GM19025 (cell line): Measurements from ENCODE around the gene DENND5B.
"Not testable (repeated sequence)": the region's sequence is repeated elsewhere in the genome, so short reads cannot be mapped to it uniquely, and the experiment has no call there.

Experiments used
- ATAC-seq: cut with Tn5 transposase; IDR thresholded peaks from one replicate; pipeline ENCODE4 v1.9.1; 2021; ENCODE audit warnings: mild to moderate bottlenecking, low read depth, moderate library complexity; ENCODE audit not compliant: unreplicated experiment

The DENND5B gene

GRCh38 chr12:31478898-31479297 is 112.0 kb downstream of the DENND5B start:
- no peak for ATAC-seq

GRCh38 chr12:31478425-31478824 is 112.5 kb downstream of the DENND5B start:
- ATAC-seq, result no peak

- no peak for ATAC-seq
Observed at GRCh38 chr12:31477687-31478086, 113.2 kb downstream of the DENND5B start.

GRCh38 chr12:31476437-31476836 is 114.5 kb downstream of the DENND5B start:
- ATAC-seq, result no peak

- ATAC-seq, result not testable (repeated sequence)
Observed at GRCh38 chr12:31475610-31476009, 115.3 kb downstream of the DENND5B start.

GRCh38 chr12:31474751-31475150 is 116.2 kb downstream of the DENND5B start:
- no peak for ATAC-seq

- ATAC-seq, result no peak
Observed at GRCh38 chr12:31471823-31472222, 119.1 kb downstream of the DENND5B start.

GRCh38 chr12:31471051-31471450 is 119.9 kb downstream of the DENND5B start:
- no peak for ATAC-seq

- no peak for ATAC-seq
Observed at GRCh38 chr12:31470459-31470858, 120.5 kb downstream of the DENND5B start.

- no peak for ATAC-seq
Observed at GRCh38 chr12:31466768-31467167, 124.2 kb downstream of the DENND5B start.

GRCh38 chr12:31465002-31465401 is 125.9 kb downstream of the DENND5B start:
- ATAC-seq, result no peak

GRCh38 chr12:31460024-31460423 is 130.9 kb downstream of the DENND5B start:
- no peak for ATAC-seq

GRCh38 chr12:31456562-31456961 is 134.4 kb downstream of the DENND5B start:
- no peak for ATAC-seq

- ATAC-seq, result no peak
Observed at GRCh38 chr12:31444736-31445135, 146.2 kb downstream of the DENND5B start.

- ATAC-seq, result no peak
Observed at GRCh38 chr12:31440586-31440985, 150.3 kb downstream of the DENND5B start.

- no peak for ATAC-seq
Observed at GRCh38 chr12:31440134-31440533, 150.8 kb downstream of the DENND5B start.

GRCh38 chr12:31431721-31432240 is 159.2 kb downstream of the DENND5B start:
- ATAC-seq, result no peak

GRCh38 chr12:31423405-31423804 is 167.5 kb downstream of the DENND5B start:
- no peak for ATAC-seq

GRCh38 chr12:31412292-31412801 is 178.6 kb downstream of the DENND5B start:
- ATAC-seq, result no peak

GRCh38 chr12:31408763-31409162 is 182.2 kb downstream of the DENND5B start:
- ATAC-seq, result no peak

GRCh38 chr12:31407562-31407961 is 183.4 kb downstream of the DENND5B start:
- no peak for ATAC-seq

- peak; percentile 56 for ATAC-seq
Observed at GRCh38 chr12:31406345-31406744, 184.6 kb downstream of the DENND5B start.

- ATAC-seq, result no peak
Observed at GRCh38 chr12:31405021-31405420, 185.9 kb downstream of the DENND5B start.
